Left cardiac atrium (tissue), 4 donors: ENCODE data around the gene OSBPL10. TPM values are rescaled to one million over a fixed set of nuclear protein-coding genes. Genes with fewer than 3 reads are reported as not detected.

Experiments
- ATAC-seq, 2 donors: fragments of 200-7000 bp; cut with Tn5 transposase; one replicate each; pipeline ENCODE4 v1.9.1; 2020; ENCODE audit warnings: mild to moderate bottlenecking in 2 of 2, moderate library complexity in 2 of 2
- DNase-seq: peaks from one replicate; pipeline ENCODE4 v3.0.0-alpha.2; 2020
- intact Hi-C, 2 donors: fragments of 100-400 bp; cut with DNase I; formaldehyde crosslinking; loops; one replicate each; pipeline versions ENCODE4 v1.14.1 to v1.15.1; 2022 to 2023
- total RNA-seq, 2 donors: library from RNA; stranded (reverse); fragmentation: NEBNext Ultra II Directional; extraction: Animal tissue kit (Norgen Biotek cat#: 25700); gene quantifications; one replicate each; pipeline ENCODE4 v1.2.1, GENCODE V29; 2021
- donor health status: DM: no; HTN: yes; CAD: no.
- donor health status: DM: no; HTN: yes; CAD: no; lungs with severe emphysema.
- donor health status: DM: yes; HTN: yes; CAD: no.
- donor health status: Dilated cardiomyopathy.

Gene OSBPL10
- total RNA-seq, 2 donors from 2014 or later, result 5.7 to 5.8 TPM

- DNase-seq, result no peak
- no peak for ATAC-seq
- intact Hi-C loops, result no loop called here
Measured at GRCh38 chr3:31836131-31837075, 144.7 kb downstream of the OSBPL10 start.

- intact Hi-C loops, result no loop called here
- no peak for ATAC-seq
- DNase-seq, result no peak
Measured at GRCh38 chr3:31833391-31834190, 147.5 kb downstream of the OSBPL10 start.

- intact Hi-C loops, result no loop called here
Measured at GRCh38 chr3:31832551-31832950, 148.5 kb downstream of the OSBPL10 start.

GRCh38 chr3:31831591-31831990 is 149.5 kb downstream of the OSBPL10 start:
- intact Hi-C loops, result no loop called here
- ATAC-seq (no peak), DNase-seq (no peak)

More at GRCh38 chr3:31832551-31832950, 148.5 kb downstream of the OSBPL10 start:
- no peak for DNase-seq
- ATAC-seq, result no peak

GRCh38 chr3:31829826-31830426 is 151.1 kb downstream of the OSBPL10 start:
- ATAC-seq, result no peak
- DNase-seq, result no peak
- intact Hi-C loops, result no loop called here

GRCh38 chr3:31829010-31829409 is 152.1 kb downstream of the OSBPL10 start:
- intact Hi-C loops, result no loop called here
- DNase-seq, result no peak
- ATAC-seq, result no peak

GRCh38 chr3:31828007-31828406 is 153.1 kb downstream of the OSBPL10 start:
- intact Hi-C loops, result no loop called here
- ATAC-seq, result no peak
- no peak for DNase-seq

- no peak for ATAC-seq
- intact Hi-C loops, result no loop called here
- no peak for DNase-seq
Measured at GRCh38 chr3:31823184-31823583, 157.9 kb downstream of the OSBPL10 start.

GRCh38 chr3:31821118-31821517 is 159.9 kb downstream of the OSBPL10 start:
- intact Hi-C loops, result no loop called here
- ATAC-seq (no peak), DNase-seq (no peak)

- ATAC-seq, result no peak
- DNase-seq, result no peak
- intact Hi-C loops, result no loop called here
Measured at GRCh38 chr3:31819441-31819840, 161.6 kb downstream of the OSBPL10 start.

GRCh38 chr3:31817411-31817966 is 163.6 kb downstream of the OSBPL10 start:
- no peak for DNase-seq
- ATAC-seq, result no peak
- intact Hi-C loops, result no loop called here

GRCh38 chr3:31815631-31816440 is 165.2 kb downstream of the OSBPL10 start:
- ATAC-seq, result no peak
- no peak for DNase-seq

GRCh38 chr3:31815006-31815405 is 166.1 kb downstream of the OSBPL10 start:
- intact Hi-C loops, result no loop called here
- no peak for DNase-seq
- ATAC-seq, result no peak

More at GRCh38 chr3:31815631-31816440, 165.2 kb downstream of the OSBPL10 start:
- intact Hi-C loops, result no loop called here

- ATAC-seq (no peak), DNase-seq (no peak)
- intact Hi-C loops, result no loop called here
Measured at GRCh38 chr3:31813686-31814085, 167.4 kb downstream of the OSBPL10 start.

GRCh38 chr3:31813197-31813596 is 167.9 kb downstream of the OSBPL10 start:
- intact Hi-C loops, result no loop called here
- ATAC-seq (no peak), DNase-seq (no peak)

- DNase-seq (no peak), ATAC-seq (no peak)
- intact Hi-C loops, result no loop called here
Measured at GRCh38 chr3:31810991-31811433, 170.1 kb downstream of the OSBPL10 start.

GRCh38 chr3:31808143-31808720 is 172.8 kb downstream of the OSBPL10 start:
- no peak for DNase-seq
- ATAC-seq, result no peak
- intact Hi-C loops, result no loop called here
